ENCODE results near the gene LTBP1. TPM values are rescaled to one million over a fixed set of nuclear protein-coding genes. Genes with fewer than 3 reads are reported as not detected.

The LTBP1 gene
- total RNA-seq, 2 donors from 2014 or later: 19.4 to 23.1 TPM

DNA sequence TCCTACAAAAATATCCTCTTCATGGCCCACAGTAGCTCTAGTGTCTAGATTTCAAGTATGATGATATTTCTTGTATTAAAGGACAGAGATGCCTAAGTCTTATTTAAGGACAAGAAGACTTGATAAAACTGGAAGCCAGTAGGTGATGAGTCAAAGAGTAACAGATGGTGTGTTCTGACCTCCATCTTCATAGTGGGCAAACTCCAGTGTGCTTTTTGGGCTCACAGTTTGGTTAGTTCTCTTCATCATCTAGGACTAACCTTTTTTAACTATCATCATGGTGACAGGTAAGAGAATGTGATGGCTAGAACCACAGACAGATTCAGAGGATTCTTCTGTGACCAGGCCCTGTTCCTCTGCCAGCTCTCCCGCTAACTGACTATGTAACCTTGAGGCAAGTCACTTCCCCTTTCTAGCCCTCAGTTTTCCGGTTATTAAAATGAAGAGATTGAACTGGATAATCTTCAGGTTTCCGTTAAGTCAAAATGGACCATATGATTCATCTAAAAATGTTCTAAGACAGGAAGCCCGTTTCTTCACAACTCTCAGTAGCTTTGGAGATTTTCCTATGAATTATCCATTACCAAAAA lies 389.4 kb downstream of the LTBP1 start:
- Histone ChIP-seq H3K9ac (ENCODE audit: low read depth in 2 of 2, low read length in 2 of 2) (no peak overlapping the region), H3K4me3 (no peak overlapping the region), H3K27ac (no peak overlapping the region), H3K27me3 (no peaks in the 10 kb centered on the region), H3K4me1 (no peaks in the 10 kb centered on the region), H3K36me3 (no peaks in the 10 kb centered on the region), H3K9me3 (no peaks in the 10 kb centered on the region)
- intact Hi-C loops (cut with DNase I): no loop called here
- TF ChIP-seq, protein P1, sequence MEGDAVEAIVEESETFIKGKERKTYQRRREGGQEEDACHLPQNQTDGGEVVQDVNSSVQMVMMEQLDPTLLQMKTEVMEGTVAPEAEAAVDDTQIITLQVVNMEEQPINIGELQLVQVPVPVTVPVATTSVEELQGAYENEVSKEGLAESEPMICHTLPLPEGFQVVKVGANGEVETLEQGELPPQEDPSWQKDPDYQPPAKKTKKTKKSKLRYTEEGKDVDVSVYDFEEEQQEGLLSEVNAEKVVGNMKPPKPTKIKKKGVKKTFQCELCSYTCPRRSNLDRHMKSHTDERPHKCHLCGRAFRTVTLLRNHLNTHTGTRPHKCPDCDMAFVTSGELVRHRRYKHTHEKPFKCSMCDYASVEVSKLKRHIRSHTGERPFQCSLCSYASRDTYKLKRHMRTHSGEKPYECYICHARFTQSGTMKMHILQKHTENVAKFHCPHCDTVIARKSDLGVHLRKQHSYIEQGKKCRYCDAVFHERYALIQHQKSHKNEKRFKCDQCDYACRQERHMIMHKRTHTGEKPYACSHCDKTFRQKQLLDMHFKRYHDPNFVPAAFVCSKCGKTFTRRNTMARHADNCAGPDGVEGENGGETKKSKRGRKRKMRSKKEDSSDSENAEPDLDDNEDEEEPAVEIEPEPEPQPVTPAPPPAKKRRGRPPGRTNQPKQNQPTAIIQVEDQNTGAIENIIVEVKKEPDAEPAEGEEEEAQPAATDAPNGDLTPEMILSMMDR (IDR thresholded peaks at IDR 0.05): no peak
- DNase-seq: no peak

DNA sequence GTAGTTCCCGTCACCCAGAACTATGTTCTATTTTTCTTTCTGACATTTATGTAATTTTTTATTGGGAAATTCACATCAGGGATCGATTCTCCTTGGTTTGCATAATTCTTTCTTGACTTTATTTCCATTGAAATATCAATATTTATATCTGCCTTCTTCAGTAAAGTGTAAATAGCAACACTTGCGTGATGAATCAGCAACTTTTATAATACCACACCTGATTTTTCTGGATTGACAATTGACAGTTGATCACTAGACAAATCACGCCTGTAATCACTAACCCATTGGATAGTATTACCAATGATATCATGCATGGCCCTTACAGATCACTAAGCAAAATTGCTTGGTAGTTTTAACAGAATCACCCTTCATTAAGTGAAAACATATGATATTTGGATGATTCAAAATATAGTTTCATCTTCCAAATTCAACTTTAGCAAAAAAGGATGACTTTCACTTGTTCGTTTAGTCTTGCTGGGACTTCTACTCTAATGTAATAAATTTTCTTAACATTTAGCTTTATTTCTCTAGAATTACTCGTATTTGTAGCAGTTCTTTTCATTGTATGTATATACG lies 390.7 kb downstream of the LTBP1 start:
- TF ChIP-seq, protein P1 (IDR thresholded peaks at IDR 0.05): no peak
- Histone ChIP-seq H3K27ac (no peak overlapping the region), H3K36me3 (no peaks in the 10 kb centered on the region), H3K27me3 (no peaks in the 10 kb centered on the region), H3K4me1 (no peaks in the 10 kb centered on the region), H3K9ac (ENCODE audit: low read depth in 2 of 2, low read length in 2 of 2) (no peak overlapping the region), H3K9me3 (no peaks in the 10 kb centered on the region), H3K4me3 (no peak overlapping the region)
- intact Hi-C loops (cut with DNase I): no loop called here
- no peak for DNase-seq

DNA sequence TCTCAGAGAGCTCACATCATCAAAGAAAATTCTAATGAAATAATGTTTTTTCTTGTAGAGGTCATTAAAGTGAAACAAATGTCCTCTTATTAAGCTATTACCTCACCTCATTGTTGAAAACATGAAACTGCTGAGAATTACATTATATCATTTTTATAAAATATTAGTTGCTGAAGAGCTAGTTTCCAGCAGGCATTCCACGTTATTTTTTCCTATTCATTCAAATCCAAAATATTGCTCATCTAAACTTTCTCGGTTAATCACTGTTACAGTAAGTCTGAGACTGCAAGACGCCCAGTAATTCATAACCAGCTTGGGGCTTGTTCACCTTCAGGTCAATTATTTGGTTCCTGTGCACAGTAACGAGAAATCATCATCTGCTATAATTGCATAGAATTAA lies 391.2 kb downstream of the LTBP1 start:
- TF ChIP-seq, protein P1 (IDR thresholded peaks at IDR 0.05): no peak
- no peak for DNase-seq
- intact Hi-C loops (cut with DNase I): no loop called here

DNA sequence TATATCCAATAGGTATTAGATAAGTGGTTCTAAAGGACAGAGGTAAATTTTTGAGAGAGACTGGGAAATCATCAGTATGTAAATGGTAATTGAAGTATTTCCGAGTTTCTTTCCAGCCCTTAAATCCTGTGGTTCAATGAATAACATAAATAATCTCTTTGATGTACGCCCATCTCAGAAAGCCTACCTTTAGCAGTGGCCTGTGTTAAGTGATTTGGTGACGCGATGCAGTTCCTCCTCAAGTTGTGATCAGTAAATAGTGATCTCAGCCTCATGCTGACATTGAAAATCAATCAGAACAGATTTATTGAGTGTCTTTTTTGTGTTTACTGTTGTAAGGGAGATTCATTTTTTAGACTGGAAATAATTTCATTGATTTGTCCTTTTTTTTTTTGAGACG lies 392.5 kb downstream of the LTBP1 start:
- Histone ChIP-seq H3K9ac (ENCODE audit: low read depth in 2 of 2, low read length in 2 of 2) (no peak overlapping the region), H3K36me3 (no peaks in the 10 kb centered on the region), H3K4me1 (no peaks in the 10 kb centered on the region), H3K9me3 (no peaks in the 10 kb centered on the region), H3K27me3 (no peaks in the 10 kb centered on the region), H3K27ac (no peak overlapping the region), H3K4me3 (no peak overlapping the region)
- no peak for DNase-seq
- TF ChIP-seq, protein P1 (IDR thresholded peaks at IDR 0.05): no peak
- intact Hi-C loops (cut with DNase I): no loop called here

More for the DNA sequence above, 391.2 kb downstream of the LTBP1 start:
- H3K4me3 ChIP-seq: no peak overlapping the region
- H3K27ac ChIP-seq: no peak overlapping the region
- no peaks in the 10 kb centered on the region for H3K36me3 ChIP-seq
- H3K9ac ChIP-seq (ENCODE audit: low read depth in 2 of 2, low read length in 2 of 2): no peak overlapping the region
- H3K4me1 ChIP-seq: no peaks in the 10 kb centered on the region
- H3K27me3 ChIP-seq: no peaks in the 10 kb centered on the region
- H3K9me3 ChIP-seq: no peaks in the 10 kb centered on the region

DNA sequence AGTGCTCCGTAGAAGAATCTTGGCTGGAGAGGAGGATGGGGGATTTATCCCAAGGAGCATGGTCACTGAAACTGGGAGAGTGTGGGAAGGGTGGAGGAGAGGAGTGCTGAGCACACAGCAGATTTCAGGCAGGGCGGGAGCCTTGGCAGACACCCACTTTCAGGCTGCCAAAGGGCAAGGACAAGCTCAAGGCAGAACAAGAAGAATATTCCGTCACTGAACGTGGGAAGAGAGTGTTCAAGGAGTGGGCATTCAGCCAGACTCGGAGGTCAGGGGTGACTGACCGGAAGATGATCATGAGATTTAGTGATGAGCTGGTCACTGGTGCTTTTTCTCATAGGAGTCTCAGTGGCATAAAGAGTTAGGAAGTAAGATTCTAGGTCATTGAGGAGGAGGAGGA lies 393.5 kb downstream of the LTBP1 start:
- H3K4me1 ChIP-seq: no peaks in the 10 kb centered on the region
- no peak overlapping the region for H3K9ac ChIP-seq (ENCODE audit: low read depth in 2 of 2, low read length in 2 of 2)
- H3K9me3 ChIP-seq: no peaks in the 10 kb centered on the region
- no peaks in the 10 kb centered on the region for H3K27me3 ChIP-seq
- DNase-seq: peak; percentile 22
- H3K36me3 ChIP-seq: no peaks in the 10 kb centered on the region
- TF ChIP-seq, protein P1 (IDR thresholded peaks at IDR 0.05): no peak
- intact Hi-C loops (cut with DNase I): no loop called here
- no peak overlapping the region for H3K4me3 ChIP-seq
- no peak overlapping the region for H3K27ac ChIP-seq
